Heart left ventricle (tissue), 16 donors: ENCODE results near the gene CPEB4. TPM values are rescaled to one million over a fixed set of nuclear protein-coding genes. Genes with fewer than 3 reads are reported as not detected.

Experiments
- ATAC-seq, 4 donors: fragments of 200-7000 bp; cut with Tn5 transposase; one replicate each; pipeline ENCODE4 v1.9.1; 2020 to 2022; ENCODE audit warnings: moderate library complexity in 4 of 4, mild to moderate bottlenecking in 3 of 4, moderate number of reproducible peaks in 1 of 4
- DNase-seq, 5 donors: peaks; one replicate each; pipeline ENCODE4 v3.0.0-alpha.2; 2020
- H3K27ac ChIP-seq, 12 donors: fragments of 200-600 bp; sonication (generic) in 4 of 12; one replicate each; pipeline versions ENCODE4 v1.5.0 to v1.8.0; 2016 to 2022; ENCODE audit warnings: mild to moderate bottlenecking in 2 of 12
- H3K27me3 ChIP-seq, 9 donors: fragments of 200-600 bp; sonication (generic) in 2 of 9; one replicate each; pipeline versions ENCODE4 v1.5.1 to v1.8.0; 2016 to 2022; ENCODE audit warnings: mild to moderate bottlenecking in 3 of 9
- H3K36me3 ChIP-seq, 9 donors: fragments of 200-600 bp; sonication (generic) in 2 of 9; one replicate each; pipeline versions ENCODE4 v1.5.0 to v1.8.0; 2018 to 2022; ENCODE audit warnings: mild to moderate bottlenecking in 2 of 9
- H3K4me1 ChIP-seq, 12 donors: fragments of 200-600 bp; sonication (generic) in 4 of 12; one replicate each; pipeline versions ENCODE4 v1.5.0 to v1.8.0; 2016 to 2022; ENCODE audit warnings: mild to moderate bottlenecking in 3 of 12
- H3K4me3 ChIP-seq, 12 donors: fragments of 200-600 bp; sonication (generic) in 4 of 12; one replicate each; pipeline versions ENCODE4 v1.5.0 to v1.8.0; 2017 to 2022; ENCODE audit warnings: mild to moderate bottlenecking in 9 of 12, moderate library complexity in 4 of 12
- H3K9me3 ChIP-seq, 12 donors: fragments of 200-600 bp; sonication (generic) in 4 of 12; one replicate each; pipeline versions ENCODE4 v1.5.0 to v1.8.0; 2016 to 2022; ENCODE audit warnings: mild to moderate bottlenecking in 1 of 12
- CTCF ChIP-seq, 12 donors: fragments of 200-600 bp; sonication (generic) in 4 of 12; IDR thresholded peaks; one replicate each; pipeline versions ENCODE4 v1.5.0 to v1.8.0; 2018 to 2022; ENCODE audit warnings: antibody characterized with exemption in 12 of 12, mild to moderate bottlenecking in 5 of 12
- POLR2A ChIP-seq, 2 donors: fragments of 450-650 bp; IDR thresholded peaks; one replicate each; pipeline ENCODE4 v1.6.1; 2017; ENCODE audit warnings: antibody characterized with exemption in 2 of 2, mild to moderate bottlenecking in 2 of 2, moderate library complexity in 2 of 2
- WGBS, 4 donors: extraction: QIAGEN DNeasy Blood & Tissue Kit in 2 of 4; methylation state at CpG; one replicate each; pipeline versions ENCODE4 v1.1.5 to v1.1.7; 2013 to 2018; 5-methylcytosine and 5-hydroxymethylcytosine counted together
- intact Hi-C, 10 donors: fragments of 100-400 bp; cut with DNase I; formaldehyde crosslinking; loops; one replicate each; pipeline versions ENCODE4 v1.11.1 to v1.14.2; 2022
- polyA plus RNA-seq, 2 donors: library from polyadenylated mRNA; stranded (reverse); fragments of 200-250 nt; gene quantifications; one replicate each; pipeline ENCODE4 v1.2.3, GENCODE V29; 2013
- total RNA-seq, 9 donors: library from RNA; depleted of rRNA in 2 of 9; stranded (reverse); fragments of >200 nt in 2 of 9; fragmentation: NEBNext Ultra II Directional in 3 of 9; extraction: Animal tissue kit (Norgen Biotek cat#: 25700) in 3 of 9; gene quantifications; one replicate each; pipeline versions ENCODE4 v1.1.0 to v1.2.4, GENCODE V29; 2016 to 2023
- donor health status: ischemic (EF 13 %, LVEDD 7.1; RV severe dilation, severe dysfunction).
- donor health status: healthy with polysubstance abuse.
- donor health status: DM: no; HTN: yes; CAD: no.
- donor health status: DM: no; HTN: no; CAD: no.
- donor health status: ischemic (EF 25% LVEDD 6.9; RV normal size, moderate dysfunction).
- donor health status: ischemic (EF 25% LVEDD 5.7; RV mildly dilated, moderate dysfunction).
- donor health status: healthy.
- donor health status: DM: yes; HTN: yes; CAD: no.
- donor health status: ischemic (EF 35%, LVEDD 5.7; RV mildly dilated, moderate dysfunction).
- donor health status: nonischemic (EF 11% LVEDD 7.7; RV severe dilation, severe dysfunction).
- donor health status: DM: yes; HTN: yes; CAD: no.
- donor health status: PGD.
- donor health status: ischemic (EF 29% LVEDD 5.4; RV normal size, mild dysfunction).
- donor health status: nonischemic (EF 23%, LVEDD 6.1; RV moderate dilation, normal function).

CPEB4 gene
- total and polyA plus RNA-seq, 11 donors, result 28.7 to 217 (median 168) TPM

DNA sequence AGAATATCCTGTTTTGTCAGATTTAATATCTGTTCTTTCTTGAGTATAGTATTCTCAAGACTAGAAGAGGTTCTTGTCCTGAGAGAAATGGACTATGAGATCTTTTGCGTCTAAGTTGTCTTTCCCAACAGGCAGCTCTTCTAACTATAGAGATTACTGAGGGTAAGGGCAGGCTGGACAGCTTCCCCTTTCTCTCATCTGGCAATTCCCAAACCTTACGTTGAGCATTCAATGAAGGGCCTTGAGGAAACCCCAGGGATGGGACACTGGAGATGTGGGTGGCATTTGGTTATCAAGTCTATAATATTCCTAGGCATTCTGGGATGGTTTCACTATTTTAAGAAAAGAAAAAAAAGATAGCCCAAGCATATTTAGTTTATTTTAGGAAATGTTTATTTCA is 72.8 kb downstream of the CPEB4 start:
- DNase-seq (no peak), ATAC-seq (no peak)
- Histone ChIP-seq H3K9me3 (no peaks in the 10 kb centered on the region), H3K27me3 (no peaks in the 10 kb centered on the region), H3K4me3 (no peak overlapping the region), H3K36me3 (peaks cover 0 to 56% (median 38%) of the 10 kb centered on the region in 9 donors), H3K27ac (peak overlapping the region in 4 of 12 donors; percentile 3 to 26 (median 13)), H3K4me1 (peaks cover 0 to 53% (median 3%) of the 10 kb centered on the region in 12 donors)
- TF ChIP-seq POLR2A (IDR thresholded peaks at IDR 0.05) (no peak), CTCF (IDR thresholded peaks at IDR 0.05) (no peak)
- 35 to 67% (median 46%) methylated on average over 2 of the region's 2 CpGs for WGBS, 4 donors
- intact Hi-C loops, result loop anchor here in 1 of 10 donors (10.0 kb wide), 1 partner anchor 196 kb away; no protein-coding TSS in a partner anchor

DNA sequence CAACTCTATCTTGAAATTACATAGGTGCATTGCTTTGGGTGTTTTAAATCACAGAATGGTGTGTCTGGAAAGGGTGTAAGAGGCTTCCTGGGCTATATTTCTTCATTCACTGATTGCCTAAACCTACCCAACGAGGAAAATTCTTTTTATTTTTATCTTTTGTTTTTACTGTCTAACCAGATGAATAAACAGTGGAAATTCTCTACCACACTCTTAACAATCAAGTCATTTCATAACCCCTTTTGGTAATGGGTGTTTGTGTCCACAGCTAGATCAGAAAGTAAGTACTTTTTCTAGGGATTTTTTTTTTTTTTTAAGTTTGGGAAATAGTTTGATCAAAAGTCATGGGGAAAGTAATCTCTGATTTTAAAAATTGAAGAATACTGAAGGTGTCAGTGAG is 73.3 kb downstream of the CPEB4 start:
- H3K27ac ChIP-seq, result peak overlapping the region in 3 of 12 donors; percentile 7 to 69 (median 19)
- ATAC-seq (no peak), DNase-seq (no peak)
- no peaks in the 10 kb centered on the region for H3K27me3 ChIP-seq
- intact Hi-C loops, result loop anchor here in 1 of 10 donors (10.0 kb wide), 1 partner anchor 197 kb away; no protein-coding TSS in a partner anchor
- no peaks in the 10 kb centered on the region for H3K9me3 ChIP-seq
- H3K4me1 ChIP-seq, result peaks cover 0 to 48% (median 3%) of the 10 kb centered on the region in 12 donors
- WGBS, 4 donors, result 53 to 67% (median 61%) methylated on average over 1 of the region's 1 CpG
- no peak for TF ChIP-seq POLR2A (IDR thresholded peaks at IDR 0.05)
- TF ChIP-seq CTCF (IDR thresholded peaks at IDR 0.05), result no peak
- no peak overlapping the region for H3K4me3 ChIP-seq
- H3K36me3 ChIP-seq, result peaks cover 0 to 52% (median 34%) of the 10 kb centered on the region in 9 donors

DNA sequence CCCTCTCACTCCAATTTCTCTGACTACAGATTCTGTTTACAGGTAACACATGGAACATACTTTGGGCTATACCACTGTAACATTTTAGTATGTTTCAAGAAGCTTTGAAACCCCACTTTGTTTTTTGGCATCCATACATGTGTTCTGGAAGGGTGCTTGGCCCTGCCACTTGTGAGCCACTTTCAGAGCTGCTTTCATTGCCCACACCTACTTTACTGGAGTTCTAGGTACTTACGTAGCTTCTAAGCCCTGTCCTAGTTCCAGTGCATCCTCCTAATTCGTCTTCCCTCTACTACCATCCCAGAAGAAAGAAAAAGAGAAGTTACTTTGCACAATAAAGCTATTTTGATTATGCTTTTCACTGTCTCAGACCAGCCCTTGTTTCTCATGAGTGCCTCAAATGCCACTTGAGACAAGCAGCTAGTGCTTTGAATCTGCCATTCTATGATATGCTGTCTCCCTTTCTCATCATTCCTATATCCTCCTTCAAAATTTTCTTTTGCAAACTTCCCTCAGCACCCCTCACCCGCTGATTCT is 74.4 kb downstream of the CPEB4 start:
- intact Hi-C loops, result loop anchor here in 1 of 10 donors (10.0 kb wide), 1 partner anchor 198 kb away; no protein-coding TSS in a partner anchor
- Histone ChIP-seq H3K9me3 (no peaks in the 10 kb centered on the region), H3K27ac (peak overlapping the region in 9 of 12 donors; percentile 5 to 74 (median 63)), H3K4me3 (no peak overlapping the region), H3K4me1 (peaks cover 0 to 37% (median 3%) of the 10 kb centered on the region in 12 donors), H3K27me3 (no peaks in the 10 kb centered on the region), H3K36me3 (peaks cover 0 to 41% (median 24%) of the 10 kb centered on the region in 9 donors)
- no peak for TF ChIP-seq POLR2A (IDR thresholded peaks at IDR 0.05)
- TF ChIP-seq CTCF (IDR thresholded peaks at IDR 0.05), result no peak
- peak in 3 of 4 donors; percentile 16 to 23 (median 19) for ATAC-seq
- DNase-seq, result no peak
- 65 to 78% (median 70%) methylated on average over 3 of the region's 3 CpGs for WGBS, 4 donors

GRCh38 chr5:173963182-173963838 is 75.2 kb downstream of the CPEB4 start:
- 35 to 49% (median 44%) methylated on average over 10 of the region's 10 CpGs for WGBS, 4 donors
- H3K4me3 ChIP-seq, result no peak overlapping the region
- DNase-seq (no peak), ATAC-seq (peak; percentile 16 to 50 (median 37))
- H3K27me3 ChIP-seq, result no peaks in the 10 kb centered on the region
- H3K27ac ChIP-seq, result peak overlapping the region; percentile 5 to 74 (median 56)
- peaks cover 0 to 33% (median 17%) of the 10 kb centered on the region in 9 donors for H3K36me3 ChIP-seq
- H3K4me1 ChIP-seq, result peaks cover 0 to 31% (median 3%) of the 10 kb centered on the region in 12 donors
- no peak for TF ChIP-seq CTCF (IDR thresholded peaks at IDR 0.05)
- TF ChIP-seq POLR2A (IDR thresholded peaks at IDR 0.05), result no peak
- no peaks in the 10 kb centered on the region for H3K9me3 ChIP-seq
- intact Hi-C loops, result loop anchor here in 1 of 10 donors (10.0 kb wide), 1 partner anchor 199 kb away; no protein-coding TSS in a partner anchor
